K562 (cell line): ENCODE data around the gene PPCDC. TPM values are rescaled to one million over a fixed set of nuclear protein-coding genes. Genes with fewer than 3 reads are reported as not detected.

ENCODE experiments used
- BDP1 ChIP-seq: IDR thresholded peaks from 3 replicates; pipeline ENCODE4 v1.6.1; 2011; ENCODE audit not compliant: insufficient read length, insufficient read depth
- DACH1 ChIP-seq: fragments of 450-650 bp; IDR thresholded peaks from 2 replicates; pipeline ENCODE4 v1.6.1; 2018; ENCODE audit not compliant: partially characterized antibody
- FOXP1 ChIP-seq: sonication (generic); formaldehyde crosslinking; IDR thresholded peaks from 2 replicates; pipeline ENCODE4 v1.8.0; 2022; ENCODE audit warnings: mild to moderate bottlenecking, missing genetic modification reagents
- GTF2E2 ChIP-seq: fragments of 200-800 bp; sonication (Bioruptor generic); IDR thresholded peaks from 2 replicates; pipeline ENCODE4 v1.6.1; 2016; ENCODE audit warnings: missing genetic modification characterization, missing compliant biosample characterization
- HDAC1 ChIP-seq, 2 experiments: fragments of 450-650 bp; IDR thresholded peaks; 2 replicates each; pipeline ENCODE4 v1.6.1; 2016 to 2017; ENCODE audit warnings: inconsistent platforms in 1 of 2, mild to moderate bottlenecking in 1 of 2, moderate library complexity in 1 of 2
- JUN ChIP-seq, 2 experiments: sonication (generic) in 1 of 2; formaldehyde crosslinking in 1 of 2; IDR thresholded peaks; 2 replicates each; pipeline versions ENCODE4 v1.6.1 to v1.8.0; 2012 to 2022; ENCODE audit warnings: borderline replicate concordance in 2 of 2, mild to moderate bottlenecking in 2 of 2, improper control_type of control experiment in 1 of 2, low read depth in 1 of 2, low read length in 1 of 2, missing genetic modification reagents in 1 of 2
- JUND ChIP-seq, 2 experiments: IDR thresholded peaks; 2 replicates in 1 of 2; 3 replicates in 1 of 2; pipeline ENCODE4 v1.6.1; 2011; ENCODE audit warnings: borderline replicate concordance in 2 of 2, low read depth in 2 of 2, low read length in 2 of 2, improper control_type of control experiment in 1 of 2, missing biosample characterization in 1 of 2, missing genetic modification characterization in 1 of 2, missing genetic modification reagents in 1 of 2
- MCM2 ChIP-seq: fragments of 450-650 bp; IDR thresholded peaks from 2 replicates; pipeline ENCODE4 v1.6.1; 2017; ENCODE audit warnings: low read depth, mild to moderate bottlenecking
- PTBP1 ChIP-seq: fragments of 200-400 bp; formaldehyde crosslinking; IDR thresholded peaks from 2 replicates; pipeline ENCODE4 v1.6.1; 2017; ENCODE audit warnings: low read depth, low read length
- PURB ChIP-seq: sonication (generic); formaldehyde crosslinking; IDR thresholded peaks from 2 replicates; pipeline ENCODE4 v1.9.0; 2021; ENCODE audit warnings: low read depth, mild to moderate bottlenecking, missing genetic modification reagents
- SMAD4 ChIP-seq: fragments of 250-450 bp; sonication (Bioruptor Pico); conservative IDR thresholded peaks from 2 replicates; pipeline ENCODE4 v1.8.0; 2021; ENCODE audit warnings: inconsistent platforms, mild to moderate bottlenecking, moderate library complexity
- SP1 ChIP-seq: sonication (generic); formaldehyde crosslinking; IDR thresholded peaks from 2 replicates; pipeline ENCODE4 v1.8.1; 2022; ENCODE audit warnings: mild to moderate bottlenecking, missing genetic modification reagents
- SPI1 ChIP-seq: IDR thresholded peaks from 2 replicates; pipeline ENCODE4 v1.6.1; 2011; ENCODE audit warnings: low read depth, low read length, control low read depth, borderline replicate concordance
- TRIM24 ChIP-seq, 2 experiments: fragments of 450-650 bp; IDR thresholded peaks; 2 replicates each; pipeline ENCODE4 v1.6.1; 2016
- ZNF384 ChIP-seq: IDR thresholded peaks from 2 replicates; pipeline ENCODE4 v1.6.1; 2012; ENCODE audit warnings: low read depth, low read length, improper control_type of control experiment
- polyA plus RNA-seq, 8 experiments: library from polyadenylated mRNA; depleted of rRNA in 4 of 8; stranded (reverse) in 5 of 8; unstranded in 3 of 8; fragments of >200 nt; fragmentation: Nextera tagmentation in 2 of 8; fragmentation: Illumina TruSeq in 1 of 8; extraction: Ambion mirVana in 2 of 8; extraction: Trizol in 1 of 8; gene quantifications; 2 replicates each; pipeline versions ENCODE4 v1.2.1 to v1.2.3, GENCODE V29; 2011 to 2014; ENCODE audit warnings: inconsistent platforms in 1 of 8, missing spikeins in 1 of 8
- total RNA-seq, 7 experiments: library from RNA; depleted of rRNA in 6 of 7; stranded (reverse); fragments of >200 nt in 6 of 7; fragmentation: Illumina TruSeq in 2 of 7; extraction: Trizol in 2 of 7; gene quantifications; 2 replicates each; pipeline versions ENCODE4 v1.2.1 to v1.2.3, GENCODE V29; 2011 to 2021; ENCODE audit warnings: low replicate concordance in 1 of 7
- TF ChIP-seq, protein P1 (sequence below): fragments of 450-650 bp; formaldehyde crosslinking; IDR thresholded peaks from 2 replicates; pipeline ENCODE4 v1.4.0; 2020; ENCODE audit warnings: mild to moderate bottlenecking, moderate library complexity
- TF ChIP-seq, protein P2 (sequence below): fragments of 450-650 bp; IDR thresholded peaks from 2 replicates; pipeline ENCODE4 v1.6.1; 2016; ENCODE audit warnings: missing biosample characterization, missing genetic modification characterization
- TF ChIP-seq, protein P3 (sequence below): fragments of 450-650 bp; formaldehyde crosslinking; IDR thresholded peaks from 2 replicates; pipeline ENCODE4 v1.4.0; 2020; ENCODE audit warnings: mild to moderate bottlenecking, moderate library complexity
- TF ChIP-seq, protein P4 (sequence below), 2 experiments: fragments of 450-650 bp in 1 of 2; sonication (generic) in 1 of 2; formaldehyde crosslinking in 1 of 2; IDR thresholded peaks in 1 of 2; conservative IDR thresholded peaks in 1 of 2; 2 replicates each; pipeline versions ENCODE4 v1.6.1 to v1.8.1; 2016 to 2023; ENCODE audit warnings: mild to moderate bottlenecking in 2 of 2, moderate library complexity in 2 of 2, inconsistent platforms in 1 of 2, missing genetic modification reagents in 1 of 2

The PPCDC gene
- total and polyA plus RNA-seq, 9 of the 15 experiments (the other 6 are each of a cell fraction or from before 2014, with no cell fraction given), result 10.9 to 53.6 (median 16.7) TPM

DNA sequence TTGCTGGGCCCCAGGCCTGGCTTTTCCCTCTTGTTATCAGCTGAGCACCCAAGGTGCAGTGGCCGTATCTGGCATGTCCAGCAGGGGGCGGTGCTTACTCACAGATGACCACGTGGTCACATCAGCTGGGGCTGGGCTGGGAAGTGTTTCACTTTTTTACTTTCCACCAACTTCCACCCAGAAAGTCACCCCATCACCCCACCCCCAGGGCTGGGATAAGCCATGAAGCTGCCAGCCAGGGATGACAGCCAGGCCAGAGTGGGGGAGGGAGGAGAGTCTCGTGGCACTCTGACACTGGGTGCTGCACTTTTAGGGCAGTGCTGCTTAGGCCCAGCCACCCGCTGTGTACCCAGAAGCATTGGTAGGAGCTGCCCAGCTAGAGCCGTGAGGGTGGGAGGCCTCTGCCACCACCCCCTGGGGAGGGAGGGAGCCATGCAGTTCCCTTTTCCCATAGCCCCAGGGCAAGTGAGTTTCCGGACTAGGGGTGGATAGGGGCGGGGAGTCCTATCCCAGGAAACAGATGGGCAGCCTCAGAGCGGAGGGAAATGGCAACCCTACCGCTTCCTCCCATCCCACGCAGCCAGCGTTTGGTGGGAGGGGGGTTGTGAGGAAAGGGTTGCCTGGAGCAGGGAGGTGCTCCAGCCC lies 6.1 kb downstream of the PPCDC start (continued):
- TF ChIP-seq FOXP1 (CRISPR knock-in tag) (0 out of 2 replicates have a peak, but pooled peaks have one; percentile 47), TRIM24 (IDR thresholded peaks at IDR 0.05) (peak in 1 of 2 experiments; percentile 18; a peak in 1 of 4 replicates), PURB (no peak), SMAD4 (CRISPR knock-in tag) (no peak), SP1 (CRISPR knock-in tag) (peak; percentile 77), ZNF384 (peak; percentile 71), JUN (IDR thresholded peaks at IDR 0.05; ENCODE audit: borderline replicate concordance, low read depth, low read length) (peak; percentile 6; the same call in 1 of the 2 replicates), JUN (CRISPR knock-in tag; IDR thresholded peaks at IDR 0.05; ENCODE audit: borderline replicate concordance) (no peak), DACH1 (peak; percentile 87), BDP1 (no peak), PTBP1 (no peak), HDAC1 (IDR thresholded peaks at IDR 0.05) (peak in 1 of 2 experiments; percentile 33; a peak in 1 of 4 replicates), JUND (IDR thresholded peaks at IDR 0.05; ENCODE audit: borderline replicate concordance, low read depth, low read length) (peak; percentile 61; the same call in 1 of the 2 replicates), JUND (tag; IDR thresholded peaks at IDR 0.05; ENCODE audit: borderline replicate concordance, low read depth, low read length) (peak; percentile 19; the same call in 1 of the 3 replicates), MCM2 (no peak), SPI1 (no peak), GTF2E2 (tag) (no peak)
- TF ChIP-seq, protein P1, sequence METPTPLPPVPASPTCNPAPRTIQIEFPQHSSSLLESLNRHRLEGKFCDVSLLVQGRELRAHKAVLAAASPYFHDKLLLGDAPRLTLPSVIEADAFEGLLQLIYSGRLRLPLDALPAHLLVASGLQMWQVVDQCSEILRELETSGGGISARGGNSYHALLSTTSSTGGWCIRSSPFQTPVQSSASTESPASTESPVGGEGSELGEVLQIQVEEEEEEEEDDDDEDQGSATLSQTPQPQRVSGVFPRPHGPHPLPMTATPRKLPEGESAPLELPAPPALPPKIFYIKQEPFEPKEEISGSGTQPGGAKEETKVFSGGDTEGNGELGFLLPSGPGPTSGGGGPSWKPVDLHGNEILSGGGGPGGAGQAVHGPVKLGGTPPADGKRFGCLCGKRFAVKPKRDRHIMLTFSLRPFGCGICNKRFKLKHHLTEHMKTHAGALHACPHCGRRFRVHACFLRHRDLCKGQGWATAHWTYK (CRISPR knock-in tag), result no peak
- TF ChIP-seq, protein P2, sequence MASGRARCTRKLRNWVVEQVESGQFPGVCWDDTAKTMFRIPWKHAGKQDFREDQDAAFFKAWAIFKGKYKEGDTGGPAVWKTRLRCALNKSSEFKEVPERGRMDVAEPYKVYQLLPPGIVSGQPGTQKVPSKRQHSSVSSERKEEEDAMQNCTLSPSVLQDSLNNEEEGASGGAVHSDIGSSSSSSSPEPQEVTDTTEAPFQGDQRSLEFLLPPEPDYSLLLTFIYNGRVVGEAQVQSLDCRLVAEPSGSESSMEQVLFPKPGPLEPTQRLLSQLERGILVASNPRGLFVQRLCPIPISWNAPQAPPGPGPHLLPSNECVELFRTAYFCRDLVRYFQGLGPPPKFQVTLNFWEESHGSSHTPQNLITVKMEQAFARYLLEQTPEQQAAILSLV, result no peak; the same call in 1 of the 2 replicates
- TF ChIP-seq, protein P3, sequence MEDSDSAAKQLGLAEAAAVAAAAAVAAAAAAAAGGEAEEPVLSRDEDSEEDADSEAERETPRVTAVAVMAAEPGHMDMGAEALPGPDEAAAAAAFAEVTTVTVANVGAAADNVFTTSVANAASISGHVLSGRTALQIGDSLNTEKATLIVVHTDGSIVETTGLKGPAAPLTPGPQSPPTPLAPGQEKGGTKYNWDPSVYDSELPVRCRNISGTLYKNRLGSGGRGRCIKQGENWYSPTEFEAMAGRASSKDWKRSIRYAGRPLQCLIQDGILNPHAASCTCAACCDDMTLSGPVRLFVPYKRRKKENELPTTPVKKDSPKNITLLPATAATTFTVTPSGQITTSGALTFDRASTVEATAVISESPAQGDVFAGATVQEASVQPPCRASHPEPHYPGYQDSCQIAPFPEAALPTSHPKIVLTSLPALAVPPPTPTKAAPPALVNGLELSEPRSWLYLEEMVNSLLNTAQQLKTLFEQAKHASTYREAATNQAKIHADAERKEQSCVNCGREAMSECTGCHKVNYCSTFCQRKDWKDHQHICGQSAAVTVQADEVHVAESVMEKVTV (CRISPR knock-in tag), result peak; percentile 94
- TF ChIP-seq, protein P4, sequence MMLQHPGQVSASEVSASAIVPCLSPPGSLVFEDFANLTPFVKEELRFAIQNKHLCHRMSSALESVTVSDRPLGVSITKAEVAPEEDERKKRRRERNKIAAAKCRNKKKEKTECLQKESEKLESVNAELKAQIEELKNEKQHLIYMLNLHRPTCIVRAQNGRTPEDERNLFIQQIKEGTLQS (IDR thresholded peaks at IDR 0.05), result no peak
- TF ChIP-seq, protein P4 (CRISPR knock-in tag; conservative IDR thresholded peaks at IDR 0.05), result no peak
